ENCODE measurements around the gene NOC3L. TPM values are rescaled to one million over a fixed set of nuclear protein-coding genes. Genes with fewer than 3 reads are reported as not detected.

The NOC3L gene
- polyA plus RNA-seq, 3 donors = 2.4 to 3.0 (median 2.7) TPM

- DNase-seq = no peak
- no peak for TF ChIP-seq CTCF (IDR thresholded peaks at IDR 0.05)
- H3K9me3 ChIP-seq (replicated peaks in 1 of 2; ENCODE audit: control insufficient read depth in 1 of 2, insufficient read depth in 1 of 2, low read length in 2 of 2) = no peaks in the 10 kb centered on the region
- H3K79me2 ChIP-seq (ENCODE audit: insufficient read depth, low read length) = no peaks in the 10 kb centered on the region
- no peak overlapping the region for H3K4me2 ChIP-seq (replicated peaks; ENCODE audit: extremely low read depth, low read length, poor library complexity, severe bottlenecking)
- H3K9me3 Mint-ChIP-seq = no peaks in the 10 kb centered on the region
- peaks cover 63 to 91% of the 10 kb centered on the region in 2 donors for H3K36me3 ChIP-seq (replicated peaks in 1 of 2; ENCODE audit: control insufficient read depth in 1 of 2, insufficient read depth in 2 of 2, low read length in 2 of 2)
- H3K4me3 Mint-ChIP-seq = no peak overlapping the region
- no peaks in the 10 kb centered on the region for H3K4me1 Mint-ChIP-seq
- H3K27me3 Mint-ChIP-seq (ENCODE audit: low read depth in 3 of 3) = no peaks in the 10 kb centered on the region
- no peak overlapping the region for H3K27ac Mint-ChIP-seq
- no peak overlapping the region for H2AFZ ChIP-seq (ENCODE audit: insufficient read depth, low read depth, low read length, poor library complexity, severe bottlenecking)
- no peak overlapping the region for H3K9ac ChIP-seq (ENCODE audit: insufficient read depth, low read length, poor library complexity, severe bottlenecking)
- no CpG with 5 or more reads among the region's 3 CpGs for WGBS (ENCODE audit: insufficient coverage)
- H3K36me3 Mint-ChIP-seq = peaks cover 64 to 79% of the 10 kb centered on the region in 2 donors
- no peaks in the 10 kb centered on the region for H3K27me3 ChIP-seq (ENCODE audit: control insufficient read depth in 2 of 2, insufficient read depth in 2 of 2, low read length in 2 of 2)
- no peaks in the 10 kb centered on the region for H4K20me1 ChIP-seq (ENCODE audit: insufficient read depth, low read length)
- no peaks in the 10 kb centered on the region for H3K4me1 ChIP-seq (ENCODE audit: control insufficient read depth in 1 of 2, insufficient read depth in 2 of 2, low read length in 2 of 2)
- no peak overlapping the region for H3K4me3 ChIP-seq (replicated peaks in 1 of 3; ENCODE audit: low read depth in 2 of 3, low read length in 3 of 3)
- intact Hi-C loops (cut with micrococcal nuclease) = no loop called here
- H3K27ac ChIP-seq (ENCODE audit: low read depth in 1 of 2, low read length in 2 of 2) = no peak overlapping the region
These were observed 19.6 kb downstream of the NOC3L start for GRCh38 chr10:94343151-94343550.

GRCh38 chr10:94334857-94335256, 27.9 kb downstream of the NOC3L start:
- Histone ChIP-seq H3K4me1 (ENCODE audit: control insufficient read depth in 1 of 2, insufficient read depth in 2 of 2, low read length in 2 of 2) (no peaks in the 10 kb centered on the region), H3K4me2 (replicated peaks; ENCODE audit: extremely low read depth, low read length, poor library complexity, severe bottlenecking) (no peak overlapping the region), H4K20me1 (ENCODE audit: insufficient read depth, low read length) (no peaks in the 10 kb centered on the region), H3K9ac (ENCODE audit: insufficient read depth, low read length, poor library complexity, severe bottlenecking) (no peak overlapping the region), H3K79me2 (ENCODE audit: insufficient read depth, low read length) (no peaks in the 10 kb centered on the region), H3K4me3 (replicated peaks in 1 of 3; ENCODE audit: low read depth in 2 of 3, low read length in 3 of 3) (no peak overlapping the region), H3K27ac (ENCODE audit: low read depth in 1 of 2, low read length in 2 of 2) (no peak overlapping the region), H3K27me3 (ENCODE audit: control insufficient read depth in 2 of 2, insufficient read depth in 2 of 2, low read length in 2 of 2) (no peaks in the 10 kb centered on the region), H3K9me3 (replicated peaks in 1 of 2; ENCODE audit: control insufficient read depth in 1 of 2, insufficient read depth in 1 of 2, low read length in 2 of 2) (no peaks in the 10 kb centered on the region), H3K36me3 (replicated peaks in 1 of 2; ENCODE audit: control insufficient read depth in 1 of 2, insufficient read depth in 2 of 2, low read length in 2 of 2) (peaks cover 80 to 100% of the 10 kb centered on the region in 2 donors), H2AFZ (ENCODE audit: insufficient read depth, low read depth, low read length, poor library complexity, severe bottlenecking) (no peak overlapping the region)
- no peaks in the 10 kb centered on the region for H3K4me1 Mint-ChIP-seq
- no peak for DNase-seq
- TF ChIP-seq CTCF (IDR thresholded peaks at IDR 0.05) = no peak
- WGBS (ENCODE audit: insufficient coverage) = 100% methylated on average over 2 of the region's 3 CpGs
- H3K27ac Mint-ChIP-seq = no peak overlapping the region
- H3K4me3 Mint-ChIP-seq = no peak overlapping the region
- H3K36me3 Mint-ChIP-seq = peaks cover 68 to 84% of the 10 kb centered on the region in 2 donors
- intact Hi-C loops (cut with micrococcal nuclease) = no loop called here
- peaks cover 0 to 1% (median 0%) of the 10 kb centered on the region in 3 donors for H3K27me3 Mint-ChIP-seq (ENCODE audit: low read depth in 3 of 3)
- no peaks in the 10 kb centered on the region for H3K9me3 Mint-ChIP-seq

All from CD14-positive monocyte (primary cell).